ENCODE results near the gene APOM.

The APOM gene

GRCh38 chr6:31681135-31681671 is 25.5 kb downstream of the APOM start:
- Mint-ChIP-seq H3K9me3 (no peaks in the 10 kb centered on the region), H3K27ac (peak overlapping the region; percentile 86 to 90), H3K27me3 (no peaks in the 10 kb centered on the region), H3K4me1 (peaks cover 20% of the 10 kb centered on the region), H3K4me3 (peak overlapping the region; percentile 80 to 85)
- ATAC-seq (peak; percentile 75), DNase-seq (peak; percentile 50 to 58)

GRCh38 chr6:31683591-31683990 is 27.9 kb downstream of the APOM start:
- H3K4me3 Mint-ChIP-seq, result no peak overlapping the region
- peaks cover 20% of the 10 kb centered on the region for H3K4me1 Mint-ChIP-seq
- no peaks in the 10 kb centered on the region for H3K9me3 Mint-ChIP-seq
- H3K27ac Mint-ChIP-seq, result no peak overlapping the region
- ATAC-seq (no peak), DNase-seq (no peak)
- H3K27me3 Mint-ChIP-seq, result no peaks in the 10 kb centered on the region

GRCh38 chr6:31686483-31686882 is 30.8 kb downstream of the APOM start:
- Mint-ChIP-seq H3K9me3 (no peaks in the 10 kb centered on the region), H3K4me3 (no peak overlapping the region), H3K27ac (peak overlapping the region in 1 of 2 donors; percentile 59), H3K4me1 (peaks cover 16% of the 10 kb centered on the region), H3K27me3 (no peaks in the 10 kb centered on the region)
- DNase-seq (no peak), ATAC-seq (no peak)

GRCh38 chr6:31687321-31687720 is 31.6 kb downstream of the APOM start:
- no peak overlapping the region for H3K27ac Mint-ChIP-seq

GRCh38 chr6:31687860-31688693 is 32.4 kb downstream of the APOM start:
- no peaks in the 10 kb centered on the region for H3K27me3 Mint-ChIP-seq
- H3K9me3 Mint-ChIP-seq, result no peaks in the 10 kb centered on the region
- no peak for DNase-seq
- H3K4me1 Mint-ChIP-seq, result peaks cover 13% of the 10 kb centered on the region
- no peak overlapping the region for H3K4me3 Mint-ChIP-seq
- no peak for ATAC-seq
- H3K27ac Mint-ChIP-seq, result peak overlapping the region in 1 of 2 donors; percentile 24

More at GRCh38 chr6:31687321-31687720, 31.6 kb downstream of the APOM start:
- DNase-seq (no peak), ATAC-seq (no peak)
- no peaks in the 10 kb centered on the region for H3K9me3 Mint-ChIP-seq
- H3K27me3 Mint-ChIP-seq, result no peaks in the 10 kb centered on the region
- peaks cover 13% of the 10 kb centered on the region for H3K4me1 Mint-ChIP-seq
- no peak overlapping the region for H3K4me3 Mint-ChIP-seq

- ATAC-seq, result peak; percentile 62
- no peaks in the 10 kb centered on the region for H3K9me3 Mint-ChIP-seq
- H3K27me3 Mint-ChIP-seq, result no peaks in the 10 kb centered on the region
- no peak for DNase-seq
- peak overlapping the region in 1 of 2 donors; percentile 28 for H3K27ac Mint-ChIP-seq
- H3K4me3 Mint-ChIP-seq, result no peak overlapping the region
- peaks cover 13% of the 10 kb centered on the region for H3K4me1 Mint-ChIP-seq
Observed at GRCh38 chr6:31689249-31690110, 33.8 kb downstream of the APOM start.

- H3K9me3 Mint-ChIP-seq, result no peaks in the 10 kb centered on the region
- no peak for DNase-seq
- H3K4me3 Mint-ChIP-seq, result no peak overlapping the region
- H3K27ac Mint-ChIP-seq, result peak overlapping the region; percentile 57 to 59
- peaks cover 13% of the 10 kb centered on the region for H3K4me1 Mint-ChIP-seq
- no peaks in the 10 kb centered on the region for H3K27me3 Mint-ChIP-seq
- ATAC-seq, result no peak
Observed at GRCh38 chr6:31690231-31691077, 34.8 kb downstream of the APOM start.

GRCh38 chr6:31691078-31691463 is 35.4 kb downstream of the APOM start:
- no peak overlapping the region for H3K27ac Mint-ChIP-seq

GRCh38 chr6:31691564-31692108 is 35.9 kb downstream of the APOM start:
- H3K27ac Mint-ChIP-seq, result peak overlapping the region; percentile 21 to 63
- H3K9me3 Mint-ChIP-seq, result no peaks in the 10 kb centered on the region
- ATAC-seq, result no peak
- peaks cover 13% of the 10 kb centered on the region for H3K4me1 Mint-ChIP-seq
- H3K27me3 Mint-ChIP-seq, result no peaks in the 10 kb centered on the region
- no peak for DNase-seq
- no peak overlapping the region for H3K4me3 Mint-ChIP-seq

More at GRCh38 chr6:31691078-31691463, 35.4 kb downstream of the APOM start:
- H3K27me3 Mint-ChIP-seq, result no peaks in the 10 kb centered on the region
- DNase-seq (no peak), ATAC-seq (no peak)
- no peak overlapping the region for H3K4me3 Mint-ChIP-seq
- H3K4me1 Mint-ChIP-seq, result peaks cover 13% of the 10 kb centered on the region
- no peaks in the 10 kb centered on the region for H3K9me3 Mint-ChIP-seq

GRCh38 chr6:31692353-31692752 is 36.7 kb downstream of the APOM start:
- Mint-ChIP-seq H3K4me1 (peaks cover 15% of the 10 kb centered on the region), H3K4me3 (no peak overlapping the region), H3K27ac (no peak overlapping the region), H3K9me3 (no peaks in the 10 kb centered on the region), H3K27me3 (no peaks in the 10 kb centered on the region)
- no peak for DNase-seq
- ATAC-seq, result no peak

GRCh38 chr6:31692886-31693285 is 37.2 kb downstream of the APOM start:
- Mint-ChIP-seq H3K27me3 (no peaks in the 10 kb centered on the region), H3K9me3 (no peaks in the 10 kb centered on the region), H3K4me1 (peaks cover 20% of the 10 kb centered on the region), H3K27ac (no peak overlapping the region), H3K4me3 (no peak overlapping the region)
- DNase-seq (no peak), ATAC-seq (no peak)

- H3K27me3 Mint-ChIP-seq, result no peaks in the 10 kb centered on the region
- no peak for ATAC-seq
- H3K4me3 Mint-ChIP-seq, result no peak overlapping the region
- peaks cover 22% of the 10 kb centered on the region for H3K4me1 Mint-ChIP-seq
- H3K27ac Mint-ChIP-seq, result no peak overlapping the region
- no peaks in the 10 kb centered on the region for H3K9me3 Mint-ChIP-seq
- no peak for DNase-seq
Observed at GRCh38 chr6:31693535-31693934, 37.8 kb downstream of the APOM start.

GRCh38 chr6:31697555-31697954 is 41.9 kb downstream of the APOM start:
- DNase-seq (no peak), ATAC-seq (no peak)
- Mint-ChIP-seq H3K27me3 (no peaks in the 10 kb centered on the region), H3K4me3 (no peak overlapping the region), H3K9me3 (no peaks in the 10 kb centered on the region), H3K4me1 (peaks cover 25% of the 10 kb centered on the region), H3K27ac (peak overlapping the region in 1 of 2 donors; percentile 36)

GRCh38 chr6:31700740-31701401 is 45.2 kb downstream of the APOM start:
- H3K4me1 Mint-ChIP-seq, result peaks cover 33% of the 10 kb centered on the region
- H3K9me3 Mint-ChIP-seq, result no peaks in the 10 kb centered on the region
- no peak for ATAC-seq
- H3K27ac Mint-ChIP-seq, result no peak overlapping the region
- no peak for DNase-seq
- H3K27me3 Mint-ChIP-seq, result no peaks in the 10 kb centered on the region
- peak overlapping the region; percentile 27 to 38 for H3K4me3 Mint-ChIP-seq
